Measurements from ENCODE around the gene S100A16.

The S100A16 gene

GRCh38 chr1:153560771-153561465 lies 52.0 kb downstream of the S100A16 start:
- no peak for DNase-seq

DNA sequence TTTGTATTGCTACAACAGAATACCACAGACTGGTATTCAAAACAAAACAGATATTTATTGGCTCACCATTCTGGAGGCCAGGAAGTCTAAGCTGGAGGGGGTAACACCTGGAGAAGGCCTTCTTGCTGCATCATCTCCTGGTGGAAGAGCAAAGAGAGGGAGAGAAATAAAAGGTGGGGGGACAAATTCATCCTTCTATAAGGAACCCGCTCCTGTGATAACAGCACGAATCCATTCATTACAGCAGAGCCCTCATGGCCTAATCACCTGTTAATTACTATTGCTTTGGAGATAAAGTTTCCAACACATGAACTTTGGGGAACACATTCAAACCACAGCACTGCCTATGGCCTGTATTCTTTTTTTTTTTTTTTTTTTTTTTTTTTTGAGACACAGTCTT lies 52.7 kb downstream of the S100A16 start:
- DNase-seq, result no peak

- DNase-seq, result no peak
Measured at GRCh38 chr1:153557877-153558276, 55.1 kb downstream of the S100A16 start.
